Suprapubic skin (tissue), 3 donors: Measurements from ENCODE around the gene SMURF2.

Experiments
- EP300 ChIP-seq: sonication (generic); formaldehyde crosslinking; IDR thresholded peaks from one replicate; pipeline ENCODE4 v1.6.1; 2017; ENCODE audit warnings: antibody characterized with exemption
- TF ChIP-seq, protein P1 (sequence below), 2 donors: fragments of 200-600 bp in 1 of 2; fragments of 450-650 bp in 1 of 2; sonication (generic) in 1 of 2; IDR thresholded peaks; one replicate each; pipeline ENCODE4 v1.5.1; 2016 to 2019; ENCODE audit warnings: antibody characterized with exemption in 2 of 2, mild to moderate bottlenecking in 1 of 2, moderate library complexity in 1 of 2

DNA sequence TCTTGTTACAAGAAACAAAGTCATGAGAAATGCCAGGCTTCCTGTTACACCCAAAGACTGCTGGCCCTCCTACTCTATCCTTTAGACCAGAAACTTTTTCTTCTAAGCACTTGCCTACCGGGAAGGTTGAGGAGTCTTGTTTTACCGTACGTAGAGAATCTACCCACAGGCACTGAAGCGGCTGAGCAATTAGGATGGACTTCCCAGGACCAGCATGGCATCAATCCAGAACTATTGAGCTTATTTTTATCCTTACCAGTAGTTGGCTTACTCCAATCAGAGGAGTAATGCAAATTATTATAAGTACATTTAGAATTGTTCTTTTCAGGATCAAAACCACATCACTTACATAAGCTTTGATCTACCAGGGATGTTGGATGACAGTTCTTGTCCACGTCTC, 129.7 kb downstream of the SMURF2 start:
- TF ChIP-seq, protein P1, sequence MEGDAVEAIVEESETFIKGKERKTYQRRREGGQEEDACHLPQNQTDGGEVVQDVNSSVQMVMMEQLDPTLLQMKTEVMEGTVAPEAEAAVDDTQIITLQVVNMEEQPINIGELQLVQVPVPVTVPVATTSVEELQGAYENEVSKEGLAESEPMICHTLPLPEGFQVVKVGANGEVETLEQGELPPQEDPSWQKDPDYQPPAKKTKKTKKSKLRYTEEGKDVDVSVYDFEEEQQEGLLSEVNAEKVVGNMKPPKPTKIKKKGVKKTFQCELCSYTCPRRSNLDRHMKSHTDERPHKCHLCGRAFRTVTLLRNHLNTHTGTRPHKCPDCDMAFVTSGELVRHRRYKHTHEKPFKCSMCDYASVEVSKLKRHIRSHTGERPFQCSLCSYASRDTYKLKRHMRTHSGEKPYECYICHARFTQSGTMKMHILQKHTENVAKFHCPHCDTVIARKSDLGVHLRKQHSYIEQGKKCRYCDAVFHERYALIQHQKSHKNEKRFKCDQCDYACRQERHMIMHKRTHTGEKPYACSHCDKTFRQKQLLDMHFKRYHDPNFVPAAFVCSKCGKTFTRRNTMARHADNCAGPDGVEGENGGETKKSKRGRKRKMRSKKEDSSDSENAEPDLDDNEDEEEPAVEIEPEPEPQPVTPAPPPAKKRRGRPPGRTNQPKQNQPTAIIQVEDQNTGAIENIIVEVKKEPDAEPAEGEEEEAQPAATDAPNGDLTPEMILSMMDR (IDR thresholded peaks at IDR 0.05) = no peak
- no peak for TF ChIP-seq EP300
